SU-DHL-6 (cell line): Measurements from ENCODE around the gene PDGFC.

Experiments
- H2AFZ ChIP-seq: fragments of 200-600 bp; sonication (generic); 2 replicates; pipeline ENCODE4 v1.6.1; 2014; ENCODE audit warnings: low read depth, mild to moderate bottlenecking, moderate library complexity, mixed read lengths, antibody characterized with exemption, low read length; ENCODE audit not compliant: severe bottlenecking
- H3F3A ChIP-seq: fragments of 200-600 bp; shearing (Covaris generic); 2 replicates; pipeline ENCODE4 v1.6.0; 2016; ENCODE audit warnings: antibody characterized with exemption, mild to moderate bottlenecking; ENCODE audit not compliant: insufficient read depth
- H3K27ac ChIP-seq: fragments of 200-600 bp; sonication (generic); 2 replicates; pipeline ENCODE4 v1.5.1; 2016; ENCODE audit warnings: low read depth, mild to moderate bottlenecking, low read length, moderate library complexity, mixed read lengths
- H3K27me3 ChIP-seq: fragments of 200-600 bp; sonication (generic), shearing (Covaris generic); 2 replicates; pipeline ENCODE4 v1.6.0; 2014; ENCODE audit warnings: mild to moderate bottlenecking, low read length
- H3K36me3 ChIP-seq: fragments of 200-600 bp; sonication (generic); 2 replicates; pipeline ENCODE4 v1.6.1; 2014; ENCODE audit warnings: mild to moderate bottlenecking, low read length, mixed read lengths
- H3K4me2 ChIP-seq: fragments of 300-600, 200-600 bp; shearing (Covaris generic), sonication (generic); 2 replicates; pipeline ENCODE4 v1.6.0; 2014; ENCODE audit warnings: low read length, low read depth, mild to moderate bottlenecking; ENCODE audit not compliant: poor library complexity, severe bottlenecking
- H3K4me3 ChIP-seq: fragments of 200-600 bp; sonication (generic); 2 replicates; pipeline ENCODE4 v1.5.1; 2014; ENCODE audit warnings: antibody characterized with exemption, low read length, mild to moderate bottlenecking, mixed read lengths; ENCODE audit not compliant: insufficient read depth, poor library complexity, severe bottlenecking
- H3K79me2 ChIP-seq: fragments of 200-600 bp; sonication (generic); 2 replicates; pipeline ENCODE4 v1.6.1; 2014; ENCODE audit warnings: mild to moderate bottlenecking, low read length, moderate library complexity; ENCODE audit not compliant: insufficient read depth
- H3K9ac ChIP-seq: fragments of 200-600 bp; sonication (generic); 2 replicates; pipeline ENCODE4 v1.7.0; 2014; ENCODE audit warnings: mild to moderate bottlenecking, low read length
- H3K9me2 ChIP-seq: fragments of 200-600 bp; sonication (generic); replicated peaks from 2 replicates; pipeline ENCODE4 v1.6.1; 2014; ENCODE audit warnings: low read length; ENCODE audit not compliant: insufficient read depth
- H3K9me3 ChIP-seq: fragments of 200-600 bp; sonication (generic); 2 replicates; pipeline ENCODE4 v1.6.1; 2014; ENCODE audit warnings: low read length, mixed read lengths; ENCODE audit not compliant: insufficient read depth
- H4K20me1 ChIP-seq: fragments of 200-600 bp; sonication (generic); 2 replicates; pipeline ENCODE4 v1.6.1; 2014; ENCODE audit warnings: low read depth, mild to moderate bottlenecking, antibody characterized with exemption, low read length, moderate library complexity, mixed read lengths
- CTCF ChIP-seq: fragments of 200-600 bp; sonication (generic); IDR thresholded peaks from one replicate; pipeline ENCODE4 v1.5.1; 2017; ENCODE audit warnings: antibody characterized with exemption, mild to moderate bottlenecking, low read length, moderate library complexity; ENCODE audit not compliant: insufficient read depth, poor library complexity, severe bottlenecking
- EZH2phosphoT487 ChIP-seq: fragments of 200-600 bp; sonication (generic), shearing (Covaris generic); conservative IDR thresholded peaks from 2 replicates; pipeline ENCODE4 v1.6.1; 2018; ENCODE audit warnings: mild to moderate bottlenecking, antibody characterized with exemption, low read length, moderate library complexity, mixed read lengths

Gene PDGFC

GRCh38 chr4:156957556-156957955 lies 14.0 kb downstream of the PDGFC start:
- H3K36me3 ChIP-seq, result no peaks in the 10 kb centered on the region
- no peak overlapping the region for H3K27ac ChIP-seq
- H3K79me2 ChIP-seq, result no peaks in the 10 kb centered on the region
- no peaks in the 10 kb centered on the region for H3K27me3 ChIP-seq
- no peak overlapping the region for H3K9ac ChIP-seq
- no peak overlapping the region for H2AFZ ChIP-seq
- no peaks in the 10 kb centered on the region for H3F3A ChIP-seq
- no peak for TF ChIP-seq EZH2phosphoT487
- no peak for TF ChIP-seq CTCF
- no peak overlapping the region for H3K4me3 ChIP-seq
- H4K20me1 ChIP-seq, result no peaks in the 10 kb centered on the region
- no peaks in the 10 kb centered on the region for H3K9me3 ChIP-seq
- no peaks in the 10 kb centered on the region for H3K9me2 ChIP-seq
- H3K4me2 ChIP-seq, result no peak overlapping the region

- Histone ChIP-seq H4K20me1 (no peaks in the 10 kb centered on the region), H2AFZ (no peak overlapping the region), H3F3A (no peaks in the 10 kb centered on the region), H3K9me2 (no peaks in the 10 kb centered on the region), H3K36me3 (no peaks in the 10 kb centered on the region), H3K9ac (no peak overlapping the region), H3K9me3 (no peaks in the 10 kb centered on the region), H3K4me3 (no peak overlapping the region), H3K4me2 (no peak overlapping the region), H3K79me2 (no peaks in the 10 kb centered on the region), H3K27ac (no peak overlapping the region), H3K27me3 (no peaks in the 10 kb centered on the region)
- no peak for TF ChIP-seq EZH2phosphoT487
- TF ChIP-seq CTCF, result no peak
Observed at GRCh38 chr4:156956826-156957368, 14.7 kb downstream of the PDGFC start.

GRCh38 chr4:156956359-156956758 lies 15.2 kb downstream of the PDGFC start:
- Histone ChIP-seq H3K4me2 (no peak overlapping the region), H3F3A (no peaks in the 10 kb centered on the region), H3K9me2 (no peaks in the 10 kb centered on the region), H3K27me3 (no peaks in the 10 kb centered on the region), H3K9ac (no peak overlapping the region), H3K9me3 (no peaks in the 10 kb centered on the region), H2AFZ (no peak overlapping the region), H3K36me3 (no peaks in the 10 kb centered on the region), H3K4me3 (no peak overlapping the region), H3K27ac (no peak overlapping the region), H4K20me1 (no peaks in the 10 kb centered on the region), H3K79me2 (no peaks in the 10 kb centered on the region)
- TF ChIP-seq CTCF, result no peak
- TF ChIP-seq EZH2phosphoT487, result no peak

GRCh38 chr4:156954587-156954986 lies 17.0 kb downstream of the PDGFC start:
- no peak for TF ChIP-seq EZH2phosphoT487
- no peak for TF ChIP-seq CTCF
- no peaks in the 10 kb centered on the region for H4K20me1 ChIP-seq
- no peak overlapping the region for H3K4me3 ChIP-seq
- H3K4me2 ChIP-seq, result no peak overlapping the region
- no peaks in the 10 kb centered on the region for H3K36me3 ChIP-seq
- no peaks in the 10 kb centered on the region for H3K79me2 ChIP-seq
- no peak overlapping the region for H2AFZ ChIP-seq
- no peaks in the 10 kb centered on the region for H3K9me3 ChIP-seq
- H3K9me2 ChIP-seq, result no peaks in the 10 kb centered on the region
- no peaks in the 10 kb centered on the region for H3F3A ChIP-seq
- H3K27me3 ChIP-seq, result no peaks in the 10 kb centered on the region
- no peak overlapping the region for H3K9ac ChIP-seq
- no peak overlapping the region for H3K27ac ChIP-seq
